K562 (cell line): ENCODE results near the gene GAB2. TPM values are rescaled to one million over a fixed set of nuclear protein-coding genes. Genes with fewer than 3 reads are reported as not detected.

Source experiments
- ATAC-seq: fragments of 200-7000 bp; cut with Tn5 transposase; 3 replicates; pipeline ENCODE4 v1.9.1; 2020; ENCODE audit warnings: moderate library complexity
- BruUV-seq: library from RNA; stranded (reverse); fragments of 400-500 nt; replicated peaks from 2 replicates; lab custom pipeline; 2021; lab: Mats Ljungman, UMichigan
- CTCF ChIA-PET: fragments of 300-600 bp; formaldehyde crosslinking; extraction: SDS; loops from one replicate; lab custom pipeline; 2021; ENCODE audit warnings: low intra/inter-chr PET ratio; lab: Yijun Ruan, JAX
- POLR2A ChIA-PET: fragments of 300-600, 350-650 bp; sonication (Branson Sonifier 250); formaldehyde crosslinking; extraction: SDS; loops from one replicate; lab custom pipeline; 2021; ENCODE audit warnings: antibody characterized with exemption, inconsistent platforms; lab: Yijun Ruan, JAX
- DNase-seq, 4 experiments: peaks; one replicate each; pipeline versions ENCODE4 v3.0.0 to v3.0.0-alpha.2; 2011 to 2018; ENCODE audit warnings: low spot score in 3 of 4, mixed read lengths in 3 of 4; ENCODE audit errors: extremely low read depth in 1 of 4
- FAIRE-seq: peaks from 2 replicates; lab custom pipeline; 2011; peaks lifted over from hg19 to GRCh38; lab: Jason Lieb, UNC
- H2AFZ ChIP-seq: 2 replicates; pipeline ENCODE4 v1.6.0; 2011; ENCODE audit warnings: low read depth, low read length, control low read depth, inconsistent platforms
- H3K27ac ChIP-seq: fragments of 200-600 bp; 3 replicates; pipeline ENCODE4 v1.8.0; 2011; ENCODE audit warnings: low read depth, mild to moderate bottlenecking, control low read depth, inconsistent platforms, low read length, moderate library complexity, mixed read lengths; ENCODE audit errors: extremely low read depth
- H3K27me3 ChIP-seq, 2 experiments: fragments of 300-600 bp in 1 of 2; 2 replicates in 1 of 2; 3 replicates in 1 of 2; pipeline versions ENCODE4 v1.6.0 to v1.8.0; 2011; ENCODE audit warnings: inconsistent platforms in 2 of 2, low read length in 2 of 2, mild to moderate bottlenecking in 1 of 2, mixed read lengths in 1 of 2, moderate library complexity in 1 of 2; ENCODE audit not compliant: control insufficient read depth in 2 of 2, insufficient read depth in 2 of 2
- H3K36me3 ChIP-seq: fragments of 300-600 bp; 3 replicates; pipeline ENCODE4 v1.8.0; 2011; ENCODE audit warnings: mild to moderate bottlenecking, low read length, inconsistent platforms; ENCODE audit not compliant: control insufficient read depth, insufficient read depth
- H3K4me1 ChIP-seq, 2 experiments: fragments of 200-600 bp in 1 of 2; replicated peaks in 1 of 2; 2 replicates in 1 of 2; 3 replicates in 1 of 2; pipeline versions ENCODE4 v1.5.1 to v1.8.0; 2011; ENCODE audit warnings: inconsistent platforms in 2 of 2, low read length in 2 of 2, mild to moderate bottlenecking in 1 of 2, mixed read lengths in 1 of 2, moderate library complexity in 1 of 2; ENCODE audit not compliant: control insufficient read depth in 2 of 2, insufficient read depth in 2 of 2
- H3K4me2 ChIP-seq: 2 replicates; pipeline ENCODE4 v1.6.1; 2011; ENCODE audit warnings: low read length, control low read depth, inconsistent platforms, mixed read lengths; ENCODE audit not compliant: insufficient read depth
- H3K4me3 ChIP-seq: fragments of 200-600 bp; sonication (generic), shearing (Covaris generic); 2 replicates; pipeline ENCODE4 v1.5.1; 2016; ENCODE audit warnings: control low read depth, inconsistent platforms
- H3K79me2 ChIP-seq: fragments of 200-600 bp; 3 replicates; pipeline ENCODE4 v1.8.0; 2011; ENCODE audit warnings: low read length, inconsistent platforms; ENCODE audit not compliant: control insufficient read depth, insufficient read depth
- H3K9ac ChIP-seq, 2 experiments: 2 replicates each; pipeline versions ENCODE4 v1.6.0 to v1.6.1; 2011; ENCODE audit warnings: low read depth in 2 of 2, low read length in 2 of 2, control low read depth in 1 of 2, inconsistent platforms in 1 of 2, mild to moderate bottlenecking in 1 of 2, mixed read lengths in 1 of 2; ENCODE audit not compliant: insufficient read depth in 1 of 2
- H3K9me1 ChIP-seq: one replicate; pipeline ENCODE4 v1.6.0; 2011; ENCODE audit warnings: inconsistent platforms, mild to moderate bottlenecking, low read length, moderate library complexity; ENCODE audit not compliant: control insufficient read depth, insufficient read depth
- H3K9me3 ChIP-seq: replicated peaks from 2 replicates; pipeline ENCODE4 v1.5.1; 2011; ENCODE audit warnings: low read depth, low read length, inconsistent platforms; ENCODE audit not compliant: control insufficient read depth, insufficient read depth
- H4K20me1 ChIP-seq: replicated peaks from 2 replicates; pipeline ENCODE4 v1.6.1; 2011; ENCODE audit warnings: low read length, inconsistent platforms, mixed read lengths; ENCODE audit not compliant: control insufficient read depth, insufficient read depth
- HNRNPH1 ChIP-seq: fragments of 200-400 bp; formaldehyde crosslinking; optimal IDR thresholded peaks from 2 replicates; pipeline ENCODE3; 2017; ENCODE audit warnings: low read depth, mild to moderate bottlenecking, low read length, moderate library complexity
- PCBP2 ChIP-seq: fragments of 200-400 bp; formaldehyde crosslinking; IDR thresholded peaks from 2 replicates; pipeline ENCODE4 v1.6.1; 2018; ENCODE audit warnings: low read length, low read depth, mild to moderate bottlenecking, moderate library complexity; ENCODE audit not compliant: poor library complexity, severe bottlenecking
- ZNF512 ChIP-seq: IDR thresholded peaks from 2 replicates; pipeline ENCODE4 v1.6.1; 2016; ENCODE audit warnings: missing genetic modification characterization, missing compliant biosample characterization
- WGBS: fragments of 100-300 bp; shearing (Covaris generic); methylation state at CpG from one replicate; pipeline ENCODE4 v1.1.6; 2016; ENCODE audit warnings: low coverage, mixed read lengths; ENCODE audit not compliant: insufficient coverage; ENCODE audit errors: missing lambda C conversion rate; 5-methylcytosine and 5-hydroxymethylcytosine counted together
- in situ Hi-C: fragments of 300-500 bp; cut with MboI; formaldehyde crosslinking; loops from 4 replicates; pipeline ENCODE4 v1.15.0; 2018; ENCODE audit warnings: inconsistent platforms, mixed read lengths
- intact Hi-C: fragments of 100-400 bp; cut with micrococcal nuclease; formaldehyde crosslinking; loops from 2 replicates; pipeline ENCODE4 v1.14.2; 2022
- polyA plus RNA-seq, 8 experiments: library from polyadenylated mRNA; depleted of rRNA in 4 of 8; stranded (reverse) in 5 of 8; unstranded in 3 of 8; fragments of >200 nt; fragmentation: Nextera tagmentation in 2 of 8; fragmentation: Illumina TruSeq in 1 of 8; extraction: Ambion mirVana in 2 of 8; extraction: Trizol in 1 of 8; gene quantifications; 2 replicates each; pipeline versions ENCODE4 v1.2.1 to v1.2.3, GENCODE V29; 2011 to 2014; ENCODE audit warnings: inconsistent platforms in 1 of 8, missing spikeins in 1 of 8
- total RNA-seq, 7 experiments: library from RNA; depleted of rRNA in 6 of 7; stranded (reverse); fragments of >200 nt in 6 of 7; fragmentation: Illumina TruSeq in 2 of 7; extraction: Trizol in 2 of 7; gene quantifications; 2 replicates each; pipeline versions ENCODE4 v1.2.1 to v1.2.3, GENCODE V29; 2011 to 2021; ENCODE audit warnings: low replicate concordance in 1 of 7
- TF ChIP-seq, protein P1 (sequence below), 2 experiments: fragments of 450-650 bp; IDR thresholded peaks; 2 replicates each; pipeline ENCODE4 v1.6.1; 2016

Gene GAB2
- total and polyA plus RNA-seq, 9 of the 15 experiments (the other 6 are each of a cell fraction or from before 2014, with no cell fraction given) = 2.3 to 35.2 (median 16.1) TPM

GRCh38 chr11:78391424-78391823 is 26.2 kb downstream of the GAB2 start:
- Histone ChIP-seq H4K20me1 (peaks cover 6% of the 10 kb centered on the region; the same call in 1 of the 2 replicates), H3K27ac (no peak overlapping the region), H3K36me3 (peaks cover 9% of the 10 kb centered on the region; the same call in 1 of the 3 replicates), H3K9ac (no peak overlapping the region; a peak in 1 of 4 replicates), H3K4me1 (peaks cover 21 to 37% of the 10 kb centered on the region in 2 experiments), H3K9me1 (peaks cover 5% of the 10 kb centered on the region), H3K9me3 (no peaks in the 10 kb centered on the region), H3K79me2 (peaks cover 85% of the 10 kb centered on the region), H3K4me3 (no peak overlapping the region), H2AFZ (no peak overlapping the region), H3K4me2 (no peak overlapping the region), H3K27me3 (no peaks in the 10 kb centered on the region)
- FAIRE-seq (no peak), DNase-seq (no peak), ATAC-seq (0 out of 3 replicates have a peak, but pooled peaks have one; percentile 5)
- intact Hi-C loops = no loop called here
- TF ChIP-seq HNRNPH1 = no peak
- TF ChIP-seq, protein P1, sequence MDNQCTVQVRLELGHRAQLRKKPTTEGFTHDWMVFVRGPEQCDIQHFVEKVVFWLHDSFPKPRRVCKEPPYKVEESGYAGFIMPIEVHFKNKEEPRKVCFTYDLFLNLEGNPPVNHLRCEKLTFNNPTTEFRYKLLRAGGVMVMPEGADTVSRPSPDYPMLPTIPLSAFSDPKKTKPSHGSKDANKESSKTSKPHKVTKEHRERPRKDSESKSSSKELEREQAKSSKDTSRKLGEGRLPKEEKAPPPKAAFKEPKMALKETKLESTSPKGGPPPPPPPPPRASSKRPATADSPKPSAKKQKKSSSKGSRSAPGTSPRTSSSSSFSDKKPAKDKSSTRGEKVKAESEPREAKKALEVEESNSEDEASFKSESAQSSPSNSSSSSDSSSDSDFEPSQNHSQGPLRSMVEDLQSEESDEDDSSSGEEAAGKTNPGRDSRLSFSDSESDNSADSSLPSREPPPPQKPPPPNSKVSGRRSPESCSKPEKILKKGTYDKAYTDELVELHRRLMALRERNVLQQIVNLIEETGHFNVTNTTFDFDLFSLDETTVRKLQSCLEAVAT (IDR thresholded peaks at IDR 0.05) = no peak
- TF ChIP-seq PCBP2 = no peak
- no peak for TF ChIP-seq ZNF512
- ChIA-PET POLR2A (interaction anchor here (0.7 to 1.9 kb wide), 3 partner anchors 10 to 174 kb away, joined by 3 to 7 read pairs (median 6); no protein-coding TSS in a partner anchor), CTCF (no interaction called here)
- in situ Hi-C loops = no loop called here
- no TSS peak for BruUV-seq
- WGBS = 100% methylated on average over 1 of the region's 1 CpG
